Measurements from ENCODE around the gene TC2N. TPM values are rescaled to one million over a fixed set of nuclear protein-coding genes. Genes with fewer than 3 reads are reported as not detected.
"Not testable (repeated sequence)": the region's sequence is repeated elsewhere in the genome, so short reads cannot be mapped to it uniquely, and the experiment has no call there.

The TC2N gene
- total RNA-seq, 1 donor from 2014 or later = 0.35 TPM

GRCh38 chr14:91851563-91851962 lies 15.8 kb downstream of the TC2N start:
- Mint-ChIP-seq H3K27ac (ENCODE audit: unreplicated experiment) (no peak overlapping the region), H3K4me3 (ENCODE audit: unreplicated experiment) (no peak overlapping the region), H3K4me1 (ENCODE audit: unreplicated experiment) (no peaks in the 10 kb centered on the region), H3K27me3 (ENCODE audit: unreplicated experiment) (peaks cover 40% of the 10 kb centered on the region), H3K9me3 (ENCODE audit: unreplicated experiment) (no peaks in the 10 kb centered on the region), H3K36me3 (ENCODE audit: unreplicated experiment) (no peaks in the 10 kb centered on the region)
- TF ChIP-seq, protein P1, sequence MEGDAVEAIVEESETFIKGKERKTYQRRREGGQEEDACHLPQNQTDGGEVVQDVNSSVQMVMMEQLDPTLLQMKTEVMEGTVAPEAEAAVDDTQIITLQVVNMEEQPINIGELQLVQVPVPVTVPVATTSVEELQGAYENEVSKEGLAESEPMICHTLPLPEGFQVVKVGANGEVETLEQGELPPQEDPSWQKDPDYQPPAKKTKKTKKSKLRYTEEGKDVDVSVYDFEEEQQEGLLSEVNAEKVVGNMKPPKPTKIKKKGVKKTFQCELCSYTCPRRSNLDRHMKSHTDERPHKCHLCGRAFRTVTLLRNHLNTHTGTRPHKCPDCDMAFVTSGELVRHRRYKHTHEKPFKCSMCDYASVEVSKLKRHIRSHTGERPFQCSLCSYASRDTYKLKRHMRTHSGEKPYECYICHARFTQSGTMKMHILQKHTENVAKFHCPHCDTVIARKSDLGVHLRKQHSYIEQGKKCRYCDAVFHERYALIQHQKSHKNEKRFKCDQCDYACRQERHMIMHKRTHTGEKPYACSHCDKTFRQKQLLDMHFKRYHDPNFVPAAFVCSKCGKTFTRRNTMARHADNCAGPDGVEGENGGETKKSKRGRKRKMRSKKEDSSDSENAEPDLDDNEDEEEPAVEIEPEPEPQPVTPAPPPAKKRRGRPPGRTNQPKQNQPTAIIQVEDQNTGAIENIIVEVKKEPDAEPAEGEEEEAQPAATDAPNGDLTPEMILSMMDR (IDR thresholded peaks at IDR 0.05) = no peak
- no peak for DNase-seq (ENCODE audit: extremely low spot score, unreplicated experiment)

GRCh38 chr14:91848504-91849001 lies 18.8 kb downstream of the TC2N start:
- TF ChIP-seq, protein P1 (IDR thresholded peaks at IDR 0.05) = no peak
- Mint-ChIP-seq H3K36me3 (ENCODE audit: unreplicated experiment) (no peaks in the 10 kb centered on the region), H3K4me1 (ENCODE audit: unreplicated experiment) (no peaks in the 10 kb centered on the region), H3K9me3 (ENCODE audit: unreplicated experiment) (no peaks in the 10 kb centered on the region), H3K27ac (ENCODE audit: unreplicated experiment) (no peak overlapping the region), H3K27me3 (ENCODE audit: unreplicated experiment) (peaks cover 30% of the 10 kb centered on the region), H3K4me3 (ENCODE audit: unreplicated experiment) (no peak overlapping the region)
- DNase-seq (ENCODE audit: extremely low spot score, unreplicated experiment) = no peak

- Mint-ChIP-seq H3K27ac (ENCODE audit: unreplicated experiment) (no peak overlapping the region), H3K4me1 (ENCODE audit: unreplicated experiment) (no peaks in the 10 kb centered on the region), H3K27me3 (ENCODE audit: unreplicated experiment) (peaks cover 27% of the 10 kb centered on the region), H3K4me3 (ENCODE audit: unreplicated experiment) (no peak overlapping the region), H3K36me3 (ENCODE audit: unreplicated experiment) (no peaks in the 10 kb centered on the region), H3K9me3 (ENCODE audit: unreplicated experiment) (no peaks in the 10 kb centered on the region)
- DNase-seq (ENCODE audit: extremely low spot score, unreplicated experiment) = no peak
- TF ChIP-seq, protein P1 (IDR thresholded peaks at IDR 0.05) = no peak
These were observed 19.6 kb downstream of the TC2N start for GRCh38 chr14:91847693-91848092.

DNA sequence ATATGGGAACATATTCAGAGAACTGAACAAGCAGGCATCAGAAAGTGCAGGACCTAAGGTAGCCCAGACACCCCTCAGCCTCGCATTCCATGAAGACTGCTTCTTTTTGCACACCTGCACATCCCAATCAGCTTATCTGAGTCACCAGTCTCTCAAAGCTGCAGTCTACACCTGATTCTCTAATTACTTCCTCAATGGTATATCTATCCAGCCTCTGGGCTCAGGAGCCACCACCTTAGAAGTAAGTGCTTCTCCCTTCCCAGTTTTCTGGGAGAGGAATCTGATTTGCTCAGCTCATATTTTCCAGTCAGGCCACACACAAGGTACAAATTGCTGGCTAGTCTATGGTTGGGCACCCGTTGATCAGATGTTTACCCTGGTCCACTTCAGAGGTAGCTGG lies 21.7 kb downstream of the TC2N start:
- TF ChIP-seq, protein P1 (IDR thresholded peaks at IDR 0.05) = no peak
- H3K27me3 Mint-ChIP-seq (ENCODE audit: unreplicated experiment) = peaks cover 38% of the 10 kb centered on the region
- H3K4me1 Mint-ChIP-seq (ENCODE audit: unreplicated experiment) = no peaks in the 10 kb centered on the region
- DNase-seq (ENCODE audit: extremely low spot score, unreplicated experiment) = no peak
- no peak overlapping the region for H3K4me3 Mint-ChIP-seq (ENCODE audit: unreplicated experiment)
- no peak overlapping the region for H3K27ac Mint-ChIP-seq (ENCODE audit: unreplicated experiment)
- no peaks in the 10 kb centered on the region for H3K36me3 Mint-ChIP-seq (ENCODE audit: unreplicated experiment)
- no peaks in the 10 kb centered on the region for H3K9me3 Mint-ChIP-seq (ENCODE audit: unreplicated experiment)

- H3K27me3 Mint-ChIP-seq (ENCODE audit: unreplicated experiment) = peaks cover 44% of the 10 kb centered on the region
- H3K4me3 Mint-ChIP-seq (ENCODE audit: unreplicated experiment); H3K36me3 Mint-ChIP-seq (ENCODE audit: unreplicated experiment); DNase-seq (ENCODE audit: extremely low spot score, unreplicated experiment); H3K4me1 Mint-ChIP-seq (ENCODE audit: unreplicated experiment); H3K27ac Mint-ChIP-seq (ENCODE audit: unreplicated experiment); H3K9me3 Mint-ChIP-seq (ENCODE audit: unreplicated experiment): not testable (repeated sequence)
These were observed 22.3 kb downstream of the TC2N start for GRCh38 chr14:91845056-91845455.

GRCh38 chr14:91844029-91844428 lies 23.3 kb downstream of the TC2N start:
- no peak overlapping the region for H3K4me3 Mint-ChIP-seq (ENCODE audit: unreplicated experiment)
- no peak overlapping the region for H3K27ac Mint-ChIP-seq (ENCODE audit: unreplicated experiment)
- H3K36me3 Mint-ChIP-seq (ENCODE audit: unreplicated experiment) = no peaks in the 10 kb centered on the region
- TF ChIP-seq, protein P1 (IDR thresholded peaks at IDR 0.05) = no peak
- no peaks in the 10 kb centered on the region for H3K9me3 Mint-ChIP-seq (ENCODE audit: unreplicated experiment)
- H3K27me3 Mint-ChIP-seq (ENCODE audit: unreplicated experiment) = peaks cover 51% of the 10 kb centered on the region
- no peak for DNase-seq (ENCODE audit: extremely low spot score, unreplicated experiment)
- H3K4me1 Mint-ChIP-seq (ENCODE audit: unreplicated experiment) = no peaks in the 10 kb centered on the region
